Putamen (tissue), 1 donor: Measurements from ENCODE around the gene JHY.

ENCODE experiments used
- DNase-seq: peaks from one replicate; pipeline ENCODE4 v3.0.0-alpha.2; 2016; ENCODE audit warnings: low spot score

JHY gene

DNA sequence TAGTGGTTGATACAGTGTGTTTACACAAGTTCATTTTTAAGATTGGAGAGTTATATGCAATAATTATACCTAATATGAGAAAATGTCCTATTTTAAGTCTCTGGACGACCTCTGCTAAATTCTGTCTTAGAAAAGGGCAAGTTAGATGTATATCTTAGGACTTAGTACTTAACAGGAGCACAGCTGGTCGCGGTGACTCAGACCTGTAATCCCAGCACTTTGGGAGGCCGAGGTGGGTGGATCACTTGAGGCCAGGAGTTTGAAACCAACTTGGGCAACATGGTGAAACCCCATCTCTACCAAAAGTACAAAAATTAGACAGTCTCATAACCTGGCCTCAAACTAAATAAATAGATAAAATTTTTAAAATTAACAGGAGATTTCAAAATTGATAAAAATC lies 71.9 kb downstream of the JHY start:
- no peak for DNase-seq

DNA sequence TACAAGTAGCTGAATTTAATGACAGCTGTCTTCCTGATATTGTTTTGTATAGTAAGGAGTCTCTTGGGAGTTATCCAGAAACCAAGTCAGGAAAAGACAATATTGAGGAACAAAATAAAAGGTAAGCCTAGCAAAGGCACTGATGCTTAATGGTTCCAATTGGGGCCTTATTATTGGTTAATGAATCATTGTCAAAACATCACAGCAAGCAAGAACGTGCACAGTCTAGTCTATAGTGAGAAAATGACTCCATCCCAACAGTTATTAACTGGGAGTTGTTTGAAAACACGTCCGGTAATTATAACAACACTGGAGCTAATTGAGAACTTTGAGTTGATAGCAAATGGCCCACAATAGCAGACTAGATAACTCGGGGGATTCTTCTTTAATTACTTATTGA lies 81.4 kb downstream of the JHY start:
- no peak for DNase-seq

DNA sequence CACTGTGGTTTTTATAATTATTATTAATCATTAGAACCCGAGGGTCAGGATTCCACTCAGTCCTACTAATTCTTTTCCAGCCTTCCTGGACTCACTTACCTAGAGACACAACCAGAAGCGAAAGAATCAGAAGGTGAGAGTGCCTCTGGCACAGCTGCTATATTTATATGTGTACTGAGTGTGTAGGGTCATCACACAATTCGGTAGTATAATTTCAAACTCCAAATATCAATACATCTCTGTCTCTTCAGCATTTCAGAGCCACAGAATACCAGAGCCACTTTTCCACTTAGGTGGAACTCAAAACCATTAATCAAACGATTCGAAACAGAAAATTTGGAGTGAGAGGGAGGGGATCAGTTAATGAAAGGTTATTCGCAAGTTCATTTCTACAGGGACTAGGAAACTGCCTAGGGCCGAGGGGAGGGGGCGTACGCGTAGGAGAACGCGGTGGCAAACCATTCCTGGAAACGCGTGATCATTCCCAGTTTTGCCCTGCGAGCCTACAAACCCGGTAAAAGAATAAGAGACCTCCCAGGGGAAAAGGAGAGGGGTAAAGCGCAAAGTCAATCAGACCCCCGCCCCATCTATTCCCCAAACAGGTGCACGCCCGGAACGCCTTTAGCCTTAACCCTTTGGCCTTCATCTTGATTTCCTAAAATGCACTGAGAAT lies 93.6 kb downstream of the JHY start:
- DNase-seq, result no peak

DNA sequence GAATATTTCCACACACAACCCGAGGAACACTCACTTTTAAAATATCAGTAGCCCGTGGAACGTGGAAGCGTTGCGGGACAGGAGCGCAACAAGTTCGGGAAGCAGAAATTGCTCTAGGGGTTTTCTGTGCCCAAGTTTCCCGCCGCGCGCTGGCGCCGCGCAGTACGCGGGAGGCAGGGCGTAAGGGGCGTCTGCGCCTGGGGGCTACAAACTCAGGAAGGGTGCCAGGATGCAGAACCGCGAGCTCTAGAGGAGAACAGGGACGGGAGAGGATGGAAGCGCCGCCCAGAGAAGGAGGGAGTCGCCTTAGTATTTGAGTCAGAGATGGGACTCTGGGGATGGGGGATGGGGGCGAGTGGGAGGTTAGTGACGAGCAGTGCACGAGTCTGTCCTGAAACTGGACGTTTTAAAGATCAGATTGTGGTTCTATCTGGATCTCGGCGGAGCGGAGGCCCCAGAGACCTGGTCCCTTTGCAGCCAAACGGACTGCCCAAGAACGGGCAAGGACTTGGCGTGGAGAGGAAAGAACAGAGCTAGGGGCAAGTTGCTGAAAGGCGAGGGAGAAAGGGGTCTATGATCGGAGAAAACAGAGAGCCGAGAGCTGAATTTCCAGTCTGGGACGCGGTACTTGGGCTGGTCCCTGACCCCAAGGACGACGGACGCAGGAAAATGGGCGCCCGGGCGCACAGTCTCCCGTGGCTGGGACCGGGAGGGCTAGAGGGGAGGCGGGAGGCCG lies 94.3 kb downstream of the JHY start:
- DNase-seq, result no peak

DNA sequence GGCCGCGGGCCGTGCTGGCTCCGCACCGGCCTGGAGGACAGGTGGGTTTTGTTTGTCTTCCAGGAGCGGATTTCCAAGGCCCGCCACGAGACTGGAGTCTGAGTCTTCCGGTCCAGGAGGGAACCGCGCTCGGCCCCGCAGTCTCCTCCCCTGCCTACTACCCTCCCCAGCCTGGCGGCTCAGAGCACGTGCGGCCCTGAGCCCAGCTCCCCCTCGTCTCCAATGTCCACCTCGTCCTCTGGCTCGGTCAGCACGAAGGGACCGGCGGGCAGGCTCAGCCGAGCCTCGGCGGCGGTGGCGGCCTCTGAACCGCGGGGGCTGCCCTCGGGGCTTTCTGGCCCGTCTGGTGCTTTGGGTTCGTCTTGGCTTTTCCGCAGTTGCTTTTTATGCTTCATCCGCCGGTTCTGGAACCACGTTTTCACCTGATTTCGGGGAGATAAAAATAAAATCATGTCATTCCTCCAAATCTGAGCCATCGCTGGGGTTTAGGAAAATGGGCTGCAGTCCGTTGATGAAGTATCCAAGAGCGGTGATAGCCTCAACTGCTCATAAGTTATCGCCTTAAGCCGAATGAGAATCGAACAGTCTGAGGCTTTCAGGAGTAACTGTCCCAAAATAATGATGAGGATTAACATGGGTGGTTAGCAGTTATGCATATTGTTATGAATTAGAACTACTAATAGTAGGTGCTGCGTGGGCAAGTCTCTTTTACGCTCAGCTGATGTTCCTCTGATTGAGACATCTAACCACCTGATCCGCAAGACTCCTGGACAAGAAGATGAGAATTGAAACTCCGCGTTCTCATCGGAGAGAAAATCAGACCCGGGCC lies 95.1 kb downstream of the JHY start:
- no peak for DNase-seq

DNA sequence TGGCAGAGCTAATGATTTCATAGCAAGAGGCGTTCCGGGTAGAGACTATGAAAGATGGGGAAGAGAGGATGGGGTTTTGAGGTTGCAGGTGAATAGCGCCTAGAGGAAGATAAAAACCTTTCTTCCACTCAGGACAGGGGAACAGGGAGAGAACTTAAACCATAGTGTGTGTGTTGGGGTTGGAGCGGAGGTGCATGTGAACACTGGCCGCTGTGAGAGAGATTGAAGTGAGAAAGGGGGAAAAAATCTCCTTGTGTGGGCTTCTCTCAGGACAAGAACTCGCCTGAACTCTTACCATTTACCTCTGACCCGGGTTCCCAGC lies 95.7 kb downstream of the JHY start:
- no peak for DNase-seq

DNA sequence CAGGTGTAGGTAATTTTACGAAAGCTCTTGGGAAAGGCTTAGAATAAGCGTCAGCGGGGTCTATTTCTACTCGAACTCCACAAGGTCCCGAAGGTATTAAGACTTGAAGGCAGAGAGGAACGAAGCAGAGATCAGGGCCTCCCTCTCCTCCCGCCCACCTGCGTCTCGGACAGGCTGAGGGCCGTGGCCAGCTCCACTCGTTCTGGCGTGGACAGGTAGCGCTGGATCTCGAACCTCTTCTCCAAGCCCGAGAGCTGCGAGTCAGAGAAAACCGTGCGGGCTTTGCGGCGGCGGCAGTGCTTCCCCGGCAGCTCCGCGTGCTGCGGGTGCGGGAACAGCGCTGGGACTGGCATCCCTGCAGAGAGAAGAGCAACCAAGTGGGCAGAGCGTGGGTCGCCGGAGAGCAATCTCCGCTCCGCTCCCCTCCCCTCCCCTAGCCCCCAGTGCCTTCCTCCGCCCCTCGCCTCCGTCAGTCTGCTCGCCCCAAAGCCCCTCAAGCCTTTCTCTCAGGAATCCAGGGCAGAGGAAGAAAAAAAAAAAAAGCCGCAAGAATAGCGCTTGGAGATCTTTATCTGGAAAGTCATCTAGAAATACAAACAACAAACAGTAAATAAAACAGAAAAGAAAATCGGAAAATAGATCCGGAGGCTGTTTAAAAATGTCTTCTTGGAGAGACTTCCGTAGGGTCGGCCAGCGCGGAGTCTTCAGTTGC lies 96.7 kb downstream of the JHY start:
- DNase-seq, result no peak

DNA sequence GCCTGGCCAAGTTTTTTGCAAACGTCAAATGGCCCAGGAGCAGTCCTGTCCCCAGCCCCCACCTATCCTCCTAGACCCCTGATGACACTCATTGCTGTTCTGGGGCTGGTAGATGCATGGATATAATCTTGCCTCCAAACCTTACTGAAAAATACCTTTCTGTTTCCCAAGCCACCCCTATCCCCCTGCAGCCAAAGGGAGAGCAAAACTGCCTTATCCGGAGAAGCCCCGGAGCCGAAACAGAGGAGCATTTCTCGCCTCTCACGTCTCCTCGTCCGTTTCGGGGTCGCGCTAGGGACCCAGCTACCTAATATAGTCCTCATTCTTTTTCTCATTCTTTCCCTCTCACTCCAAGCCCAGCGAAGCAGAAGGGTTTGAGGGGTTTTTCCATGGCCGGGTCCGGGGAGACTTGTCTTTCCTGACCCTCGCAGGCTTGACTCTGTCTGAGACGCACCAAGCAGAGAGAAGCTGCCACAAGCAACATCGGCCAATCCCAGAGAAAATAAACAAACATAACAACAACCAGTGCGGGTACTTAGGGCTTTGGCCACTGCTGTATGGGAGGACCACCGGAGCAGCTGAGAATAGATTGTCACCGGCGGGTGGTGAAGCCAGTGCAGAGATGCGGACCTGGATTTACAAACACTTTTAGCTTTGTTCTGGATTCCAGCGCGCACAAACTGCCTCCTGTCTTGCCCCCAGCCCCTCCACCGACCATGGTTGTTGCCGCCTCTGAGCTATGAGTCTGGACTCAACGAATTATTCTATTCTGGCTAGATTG lies 97.4 kb downstream of the JHY start:
- DNase-seq, result no peak

DNA sequence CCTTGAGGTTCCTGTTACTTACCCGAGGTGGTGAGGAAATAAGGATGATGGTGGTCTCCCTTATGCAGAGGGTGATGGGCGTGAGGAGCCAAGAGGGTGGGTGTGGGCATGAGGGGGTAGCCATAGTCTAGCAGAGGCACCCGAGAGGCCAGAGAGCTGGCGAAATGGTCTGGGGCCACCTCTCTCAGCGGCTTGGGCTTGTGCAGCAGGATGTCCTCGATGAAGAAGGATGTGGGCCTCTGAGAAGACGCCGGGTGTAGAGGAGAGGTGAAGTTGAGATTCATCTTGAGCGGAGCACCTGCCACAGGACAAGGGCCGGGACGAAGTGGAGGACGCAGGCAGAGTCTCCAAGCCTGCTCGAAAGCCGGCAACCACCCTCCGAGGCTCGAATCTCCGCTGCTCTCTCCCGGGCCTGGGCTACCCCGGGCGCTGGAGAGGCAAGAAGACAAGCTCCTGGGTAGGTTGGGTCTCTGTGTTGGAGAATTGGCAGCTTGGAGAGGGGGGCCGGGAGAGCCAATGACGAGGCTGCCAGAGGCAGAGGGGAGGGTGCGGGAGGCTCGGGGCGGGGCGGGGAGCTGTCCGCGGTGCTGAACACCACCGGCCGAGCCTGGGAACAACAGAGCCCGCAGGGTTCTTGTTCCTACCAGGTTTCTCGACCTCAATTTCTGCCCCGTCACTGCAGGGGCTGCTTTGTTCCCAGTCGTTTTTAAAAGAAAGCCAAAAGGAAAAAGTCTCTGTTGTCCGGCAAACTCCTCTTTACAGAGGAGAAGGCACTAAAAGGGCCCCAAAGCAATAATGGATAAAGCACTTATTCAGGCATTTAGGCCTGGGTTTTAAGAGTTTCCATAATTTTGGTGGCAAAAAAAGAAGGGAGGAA lies 99.1 kb downstream of the JHY start, which contains the start of gene BSX:
BSX (minus strand) TSS at position 447 of the 877 bp plus-strand sequence; CDS start at position 284, 163 bp downstream.
- peak; percentile 15 for DNase-seq

DNA sequence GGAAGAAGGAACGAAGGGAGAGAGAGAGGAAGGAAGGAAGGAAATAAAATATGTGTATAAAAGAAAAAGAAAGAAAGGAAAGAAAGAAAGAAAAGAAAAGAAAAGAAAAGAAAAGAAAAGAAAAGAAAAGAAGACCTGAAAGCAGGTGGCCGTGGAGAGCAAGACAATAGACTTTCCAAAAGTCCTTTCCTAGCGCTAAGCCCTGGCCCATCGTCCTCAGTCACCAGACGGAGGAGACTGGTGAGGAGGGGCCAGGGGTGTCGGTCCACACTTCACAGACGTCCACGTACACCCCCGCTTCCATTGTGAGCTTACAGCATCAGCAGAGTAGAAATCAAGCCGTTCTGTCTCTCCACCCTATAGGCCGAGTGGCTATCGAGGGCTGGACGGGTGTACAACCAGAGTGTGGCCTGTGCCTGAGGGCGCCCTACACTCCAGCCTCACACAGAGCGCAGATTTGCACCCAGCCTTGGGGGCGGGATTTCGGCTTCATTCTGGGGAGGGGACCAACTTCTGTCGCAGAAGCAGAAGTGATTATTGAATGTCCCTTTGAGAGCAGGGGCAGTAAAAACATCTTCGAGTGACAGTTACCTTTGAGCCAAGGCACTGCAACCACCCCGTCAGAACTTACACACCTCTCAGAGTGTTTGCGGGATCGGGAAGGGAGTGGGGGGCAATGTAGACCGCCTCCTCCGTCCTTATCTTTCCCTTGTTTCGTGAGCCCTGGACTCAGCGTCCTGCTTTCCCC lies 101.1 kb downstream of the JHY start:
- no peak for DNase-seq

DNA sequence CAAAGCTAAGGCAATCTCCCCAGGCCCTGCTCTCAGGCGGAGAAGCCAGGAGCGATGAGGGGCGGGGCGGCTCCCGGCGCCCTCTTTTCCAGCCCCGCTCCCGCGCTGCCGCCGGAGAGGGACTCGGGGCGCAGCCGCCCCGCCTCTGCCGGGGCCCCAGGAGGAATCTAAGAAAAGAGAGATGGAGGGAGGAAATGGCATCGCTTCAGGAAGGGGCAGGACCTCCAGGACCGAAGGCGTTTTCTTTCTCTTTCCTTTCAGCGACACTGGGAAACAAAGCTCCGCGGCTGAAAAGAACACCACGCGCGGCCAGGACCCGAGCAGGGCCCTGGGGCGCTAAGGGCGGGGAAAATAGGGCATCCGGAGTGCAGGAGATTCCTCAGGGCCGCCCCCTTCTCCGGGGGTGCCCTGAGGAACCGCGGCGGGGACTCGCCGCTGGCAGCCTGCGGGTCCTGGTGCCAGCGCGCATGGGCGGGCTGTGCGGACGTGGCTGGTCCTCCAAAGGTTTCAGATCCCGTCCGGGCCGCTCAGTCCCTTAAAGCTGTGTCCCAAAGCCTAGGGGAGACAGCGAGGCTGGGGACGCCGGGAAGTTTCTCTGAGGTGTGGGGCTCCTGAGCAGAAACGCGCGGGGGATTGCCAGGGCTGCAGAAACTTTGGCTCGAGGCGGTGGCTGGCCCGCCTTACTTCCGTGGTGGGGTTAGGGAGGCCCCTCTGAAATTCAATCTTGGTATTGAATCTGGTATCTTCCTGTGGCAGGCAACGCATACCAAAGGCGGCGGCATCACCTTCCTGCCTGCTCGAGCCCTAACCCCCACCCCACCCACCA lies 101.8 kb downstream of the JHY start:
- DNase-seq, result no peak

DNA sequence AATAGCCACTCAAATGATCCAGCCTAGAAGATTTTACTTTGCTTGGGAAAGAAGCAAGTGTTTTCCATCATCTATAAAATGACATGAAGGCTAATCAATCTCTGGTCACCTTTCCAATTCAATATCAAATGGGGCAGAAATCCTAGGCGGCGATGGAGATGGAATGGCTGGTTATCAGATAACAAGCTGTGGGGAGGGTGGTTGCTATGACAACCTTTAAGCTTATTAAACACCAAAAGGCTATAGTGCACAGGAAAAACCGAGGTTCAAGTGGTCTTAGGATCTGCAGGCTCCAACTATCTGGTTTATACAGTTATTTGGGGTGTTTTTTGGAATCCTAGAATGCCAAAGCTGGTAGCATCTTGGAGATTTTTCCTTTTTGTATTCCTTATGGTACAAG lies 113.0 kb downstream of the JHY start:
- DNase-seq, result no peak

DNA sequence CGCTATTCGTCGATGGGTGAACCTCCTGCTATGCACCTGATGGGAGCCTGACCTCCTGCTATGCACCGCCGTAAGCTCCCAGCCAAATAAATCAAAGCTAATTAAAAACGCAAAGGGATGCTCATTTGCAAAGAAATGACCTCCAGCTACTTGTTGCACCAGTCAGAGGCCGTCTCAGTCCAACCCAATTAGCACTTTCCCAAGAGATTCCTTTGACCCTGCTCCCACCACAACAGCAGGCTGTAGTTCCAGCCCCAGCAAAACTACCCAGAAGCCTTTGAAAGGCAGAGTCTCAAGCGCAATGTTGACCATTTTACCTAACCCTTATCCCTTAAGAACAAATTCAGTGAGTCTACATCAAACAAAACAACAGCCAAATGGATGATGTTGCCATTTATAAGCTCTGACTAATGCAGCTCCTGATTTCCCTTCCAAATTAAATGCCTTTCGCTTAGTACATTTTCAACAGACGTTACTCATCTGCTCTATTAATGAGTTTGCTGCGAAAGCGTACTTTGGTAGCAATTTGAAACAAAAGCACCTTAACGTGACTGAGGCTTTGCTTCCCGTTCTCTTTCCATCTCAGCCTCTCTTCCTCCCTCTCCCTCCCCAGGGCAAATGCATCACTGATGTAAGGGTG lies 116.3 kb downstream of the JHY start:
- DNase-seq, result no peak

DNA sequence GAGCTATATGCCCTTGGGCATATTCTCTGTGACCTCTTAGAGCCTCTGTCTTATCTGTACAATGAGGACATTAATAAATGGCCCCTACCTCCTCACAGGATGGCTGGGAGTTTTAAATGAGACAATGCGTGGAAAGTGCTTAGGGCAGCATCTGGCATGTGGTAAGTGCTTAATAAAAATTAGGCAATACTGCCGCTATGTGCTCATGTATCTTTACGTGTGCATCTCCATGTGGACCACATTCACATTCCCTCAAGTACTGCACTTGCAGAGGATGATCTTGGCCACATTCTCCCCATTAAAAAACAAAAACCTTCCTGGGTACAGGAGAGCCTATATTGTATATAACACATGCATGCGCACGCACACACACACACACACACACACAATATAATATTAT lies 118.2 kb downstream of the JHY start:
- DNase-seq, result no peak

DNA sequence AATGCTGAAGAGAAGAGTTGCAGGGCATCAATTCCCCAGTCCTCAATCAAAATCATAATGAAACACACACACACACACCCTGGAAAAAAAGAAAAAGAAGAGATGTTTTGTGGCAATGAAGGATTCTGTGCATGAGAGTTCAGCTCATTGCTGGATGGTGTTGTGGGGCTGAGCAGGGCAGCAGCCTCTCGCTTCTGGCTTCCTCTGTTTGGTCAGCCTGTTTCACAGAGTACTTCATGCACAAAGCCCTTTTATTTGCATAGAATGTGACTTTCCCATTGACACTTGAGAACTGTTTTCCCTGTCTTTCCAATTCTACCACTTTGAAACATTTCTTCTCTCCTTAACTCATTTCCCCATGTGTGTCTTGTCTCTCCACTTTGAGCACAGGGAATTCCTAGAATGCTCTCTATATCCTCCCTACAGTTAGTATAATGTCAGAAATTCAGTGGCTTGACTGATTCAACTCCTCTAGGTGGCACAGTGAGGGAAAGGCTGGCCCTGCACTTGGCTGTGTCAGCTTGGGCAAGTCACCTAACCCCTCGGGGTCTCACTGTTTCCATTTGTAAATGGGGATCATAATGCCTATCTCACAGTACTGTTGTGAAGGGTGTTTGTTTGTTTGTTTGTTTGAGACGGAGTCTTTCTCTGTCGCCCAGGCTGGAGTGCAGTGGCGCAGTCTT lies 124.4 kb downstream of the JHY start:
- no peak for DNase-seq
